HEK293 (cell line): Measurements from ENCODE around the gene PDP2.

Source experiments
- HOXA7 ChIP-seq: sonication (generic); formaldehyde crosslinking; IDR thresholded peaks from 2 replicates; pipeline ENCODE4 v1.8.1; 2022; ENCODE audit warnings: missing genetic modification reagents, borderline replicate concordance
- SALL2 ChIP-seq: fragments of 450-650 bp; formaldehyde crosslinking; IDR thresholded peaks from 2 replicates; pipeline ENCODE4 v1.5.0; 2017; ENCODE audit warnings: missing biosample characterization, mild to moderate bottlenecking, missing genetic modification characterization, borderline replicate concordance
- SCRT1 ChIP-seq: fragments of 450-650 bp; formaldehyde crosslinking; IDR thresholded peaks from 2 replicates; pipeline ENCODE4 v1.5.1; 2016; ENCODE audit warnings: missing biosample characterization, missing genetic modification characterization, borderline replicate concordance
- ZNF501 ChIP-seq: fragments of 450-650 bp; formaldehyde crosslinking; IDR thresholded peaks from 2 replicates; pipeline ENCODE4 v1.5.1; 2016; ENCODE audit warnings: missing biosample characterization, missing genetic modification characterization
- ZNF544 ChIP-seq: fragments of 450-650 bp; formaldehyde crosslinking; IDR thresholded peaks from 2 replicates; pipeline ENCODE4 v1.5.0; 2017; ENCODE audit warnings: missing biosample characterization, missing genetic modification characterization
- ZNF561 ChIP-seq: fragments of 450-650 bp; IDR thresholded peaks from 2 replicates; pipeline ENCODE4 v1.5.1; 2018; ENCODE audit warnings: missing biosample characterization, missing genetic modification characterization, borderline replicate concordance
- TF ChIP-seq, protein P1 (sequence below): fragments of 450-650 bp; formaldehyde crosslinking; IDR thresholded peaks from 2 replicates; pipeline ENCODE4 v1.5.1; 2016; ENCODE audit warnings: missing biosample characterization, missing genetic modification characterization
- TF ChIP-seq, protein P2 (sequence below): fragments of 450-650 bp; formaldehyde crosslinking; IDR thresholded peaks from 2 replicates; pipeline ENCODE4 v1.5.1; 2016; ENCODE audit warnings: missing biosample characterization, missing genetic modification characterization

DNA sequence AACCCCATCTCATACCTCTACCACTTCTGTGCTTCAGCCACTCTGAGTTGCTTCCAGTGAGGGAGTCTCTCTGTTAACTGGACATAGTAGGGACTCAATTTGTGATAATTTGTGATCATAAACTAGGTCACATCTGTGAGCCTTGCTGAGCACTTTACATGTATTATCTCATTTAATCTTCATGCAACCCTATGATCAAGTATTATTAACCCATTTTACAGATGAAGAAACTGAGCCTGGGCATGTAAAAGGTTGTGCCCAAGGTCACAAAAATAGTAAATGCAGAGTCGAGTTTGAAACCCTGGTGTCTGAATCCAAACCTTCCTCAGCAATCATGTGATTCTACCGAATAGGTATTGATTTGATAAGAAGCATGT, 18.6 kb downstream of the PDP2 start:
- TF ChIP-seq SALL2 (tag by site-specific recombination) (no peak), ZNF561 (tag by site-specific recombination) (no peak), HOXA7 (CRISPR knock-in tag) (no peak), ZNF544 (tag by site-specific recombination) (no peak), SCRT1 (tag by site-specific recombination) (no peak), ZNF501 (tag by site-specific recombination) (no peak)
- TF ChIP-seq, protein P1, sequence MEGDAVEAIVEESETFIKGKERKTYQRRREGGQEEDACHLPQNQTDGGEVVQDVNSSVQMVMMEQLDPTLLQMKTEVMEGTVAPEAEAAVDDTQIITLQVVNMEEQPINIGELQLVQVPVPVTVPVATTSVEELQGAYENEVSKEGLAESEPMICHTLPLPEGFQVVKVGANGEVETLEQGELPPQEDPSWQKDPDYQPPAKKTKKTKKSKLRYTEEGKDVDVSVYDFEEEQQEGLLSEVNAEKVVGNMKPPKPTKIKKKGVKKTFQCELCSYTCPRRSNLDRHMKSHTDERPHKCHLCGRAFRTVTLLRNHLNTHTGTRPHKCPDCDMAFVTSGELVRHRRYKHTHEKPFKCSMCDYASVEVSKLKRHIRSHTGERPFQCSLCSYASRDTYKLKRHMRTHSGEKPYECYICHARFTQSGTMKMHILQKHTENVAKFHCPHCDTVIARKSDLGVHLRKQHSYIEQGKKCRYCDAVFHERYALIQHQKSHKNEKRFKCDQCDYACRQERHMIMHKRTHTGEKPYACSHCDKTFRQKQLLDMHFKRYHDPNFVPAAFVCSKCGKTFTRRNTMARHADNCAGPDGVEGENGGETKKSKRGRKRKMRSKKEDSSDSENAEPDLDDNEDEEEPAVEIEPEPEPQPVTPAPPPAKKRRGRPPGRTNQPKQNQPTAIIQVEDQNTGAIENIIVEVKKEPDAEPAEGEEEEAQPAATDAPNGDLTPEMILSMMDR (tag by site-specific recombination): no peak
- TF ChIP-seq, protein P2, sequence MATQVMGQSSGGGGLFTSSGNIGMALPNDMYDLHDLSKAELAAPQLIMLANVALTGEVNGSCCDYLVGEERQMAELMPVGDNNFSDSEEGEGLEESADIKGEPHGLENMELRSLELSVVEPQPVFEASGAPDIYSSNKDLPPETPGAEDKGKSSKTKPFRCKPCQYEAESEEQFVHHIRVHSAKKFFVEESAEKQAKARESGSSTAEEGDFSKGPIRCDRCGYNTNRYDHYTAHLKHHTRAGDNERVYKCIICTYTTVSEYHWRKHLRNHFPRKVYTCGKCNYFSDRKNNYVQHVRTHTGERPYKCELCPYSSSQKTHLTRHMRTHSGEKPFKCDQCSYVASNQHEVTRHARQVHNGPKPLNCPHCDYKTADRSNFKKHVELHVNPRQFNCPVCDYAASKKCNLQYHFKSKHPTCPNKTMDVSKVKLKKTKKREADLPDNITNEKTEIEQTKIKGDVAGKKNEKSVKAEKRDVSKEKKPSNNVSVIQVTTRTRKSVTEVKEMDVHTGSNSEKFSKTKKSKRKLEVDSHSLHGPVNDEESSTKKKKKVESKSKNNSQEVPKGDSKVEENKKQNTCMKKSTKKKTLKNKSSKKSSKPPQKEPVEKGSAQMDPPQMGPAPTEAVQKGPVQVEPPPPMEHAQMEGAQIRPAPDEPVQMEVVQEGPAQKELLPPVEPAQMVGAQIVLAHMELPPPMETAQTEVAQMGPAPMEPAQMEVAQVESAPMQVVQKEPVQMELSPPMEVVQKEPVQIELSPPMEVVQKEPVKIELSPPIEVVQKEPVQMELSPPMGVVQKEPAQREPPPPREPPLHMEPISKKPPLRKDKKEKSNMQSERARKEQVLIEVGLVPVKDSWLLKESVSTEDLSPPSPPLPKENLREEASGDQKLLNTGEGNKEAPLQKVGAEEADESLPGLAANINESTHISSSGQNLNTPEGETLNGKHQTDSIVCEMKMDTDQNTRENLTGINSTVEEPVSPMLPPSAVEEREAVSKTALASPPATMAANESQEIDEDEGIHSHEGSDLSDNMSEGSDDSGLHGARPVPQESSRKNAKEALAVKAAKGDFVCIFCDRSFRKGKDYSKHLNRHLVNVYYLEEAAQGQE: no peak
